Measurements from ENCODE around the gene CCDC97. TPM values are rescaled to one million over a fixed set of nuclear protein-coding genes. Genes with fewer than 3 reads are reported as not detected.
A peak's percentile ranks its signal among the peaks of the same experiment; 100 is the strongest.

CCDC97 gene
- total RNA-seq, 4 donors from 2014 or later, result 12.9 to 21.3 (median 15.0) TPM

DNA sequence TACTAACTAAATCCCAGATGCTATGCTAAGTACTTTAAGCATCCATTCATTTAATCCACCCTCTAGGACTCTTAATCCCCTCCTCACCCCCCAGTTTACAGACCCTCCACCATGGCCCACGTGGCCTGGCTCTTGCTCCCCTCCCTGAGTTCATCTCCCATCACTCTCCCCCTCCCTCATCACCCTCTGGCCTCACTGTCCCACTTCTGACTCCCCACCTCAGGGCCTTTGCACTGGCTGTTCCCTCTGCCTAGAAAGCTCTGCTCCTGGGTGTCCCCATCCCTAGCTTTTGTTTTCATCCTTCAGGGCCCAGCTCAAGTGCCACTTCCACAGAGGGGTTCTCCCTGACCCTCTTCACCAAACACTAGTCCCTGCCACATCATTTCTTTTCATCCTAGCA, 49.8 kb downstream of the CCDC97 start:
- no peak overlapping the region for H3K4me3 ChIP-seq
- WGBS, 2 donors, result 88 to 97% methylated on average over 1 of the region's 1 CpG

DNA sequence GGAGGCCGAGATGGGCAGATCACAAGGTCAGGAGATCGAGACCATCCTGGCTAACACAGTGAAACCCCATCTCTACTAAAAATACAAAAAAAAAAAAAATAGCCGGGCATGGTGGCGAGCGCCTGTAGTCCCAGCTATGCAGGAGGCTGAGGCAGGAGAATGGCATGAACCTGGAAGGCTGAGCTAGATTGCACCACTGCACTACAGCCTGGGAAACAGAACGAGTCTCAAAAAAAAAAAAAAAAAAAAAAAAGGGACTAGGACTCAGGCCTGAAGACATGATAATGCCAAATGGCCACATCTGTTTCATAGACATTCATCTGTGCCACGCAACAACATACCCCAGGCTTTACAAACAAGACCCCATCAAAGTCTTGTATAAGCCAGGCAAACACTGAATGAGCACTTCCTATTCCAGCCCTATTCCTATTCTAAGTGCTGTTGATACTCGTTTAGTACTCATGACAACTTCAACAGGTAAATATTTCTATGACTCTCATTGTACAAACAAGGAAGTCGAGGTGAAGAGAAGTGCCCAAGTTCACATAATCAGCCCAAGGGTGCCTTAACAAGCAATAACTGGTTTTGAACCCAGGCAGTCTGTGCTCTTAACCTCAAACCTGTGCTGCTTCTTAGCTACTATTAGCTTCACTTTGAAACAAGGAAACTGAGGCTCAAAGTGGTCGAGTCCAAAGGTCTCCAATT, 52.3 kb downstream of the CCDC97 start:
- H3K4me3 ChIP-seq, result no peak overlapping the region
- peaks cover 0 to 21% (median 9%) of the 10 kb centered on the region in 4 donors for H3K4me1 ChIP-seq
- no peaks in the 10 kb centered on the region for H3K27me3 ChIP-seq
- no peaks in the 10 kb centered on the region for H3K9me3 ChIP-seq
- WGBS, 2 donors, result 87 to 92% methylated on average over 10 of the region's 10 CpGs
- no peaks in the 10 kb centered on the region for H3K36me3 ChIP-seq
- DNase-seq (ENCODE audit: low spot score in 2 of 2), result no peak
- TF ChIP-seq POLR2A (IDR thresholded peaks at IDR 0.05) (no peak), EP300 (IDR thresholded peaks at IDR 0.05) (no peak)
- TF ChIP-seq, protein P1, sequence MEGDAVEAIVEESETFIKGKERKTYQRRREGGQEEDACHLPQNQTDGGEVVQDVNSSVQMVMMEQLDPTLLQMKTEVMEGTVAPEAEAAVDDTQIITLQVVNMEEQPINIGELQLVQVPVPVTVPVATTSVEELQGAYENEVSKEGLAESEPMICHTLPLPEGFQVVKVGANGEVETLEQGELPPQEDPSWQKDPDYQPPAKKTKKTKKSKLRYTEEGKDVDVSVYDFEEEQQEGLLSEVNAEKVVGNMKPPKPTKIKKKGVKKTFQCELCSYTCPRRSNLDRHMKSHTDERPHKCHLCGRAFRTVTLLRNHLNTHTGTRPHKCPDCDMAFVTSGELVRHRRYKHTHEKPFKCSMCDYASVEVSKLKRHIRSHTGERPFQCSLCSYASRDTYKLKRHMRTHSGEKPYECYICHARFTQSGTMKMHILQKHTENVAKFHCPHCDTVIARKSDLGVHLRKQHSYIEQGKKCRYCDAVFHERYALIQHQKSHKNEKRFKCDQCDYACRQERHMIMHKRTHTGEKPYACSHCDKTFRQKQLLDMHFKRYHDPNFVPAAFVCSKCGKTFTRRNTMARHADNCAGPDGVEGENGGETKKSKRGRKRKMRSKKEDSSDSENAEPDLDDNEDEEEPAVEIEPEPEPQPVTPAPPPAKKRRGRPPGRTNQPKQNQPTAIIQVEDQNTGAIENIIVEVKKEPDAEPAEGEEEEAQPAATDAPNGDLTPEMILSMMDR (IDR thresholded peaks at IDR 0.05), result no peak
- no peak overlapping the region for H3K27ac ChIP-seq

More for the DNA sequence above, 49.8 kb downstream of the CCDC97 start:
- no peak for DNase-seq (ENCODE audit: low spot score in 2 of 2)
- TF ChIP-seq EP300 (IDR thresholded peaks at IDR 0.05) (no peak), POLR2A (IDR thresholded peaks at IDR 0.05) (no peak)
- TF ChIP-seq, protein P1 (IDR thresholded peaks at IDR 0.05), result no peak
- Histone ChIP-seq H3K4me1 (peaks cover 0 to 14% (median 6%) of the 10 kb centered on the region in 4 donors), H3K27me3 (no peaks in the 10 kb centered on the region), H3K27ac (no peak overlapping the region), H3K9me3 (no peaks in the 10 kb centered on the region), H3K36me3 (no peaks in the 10 kb centered on the region)

DNA sequence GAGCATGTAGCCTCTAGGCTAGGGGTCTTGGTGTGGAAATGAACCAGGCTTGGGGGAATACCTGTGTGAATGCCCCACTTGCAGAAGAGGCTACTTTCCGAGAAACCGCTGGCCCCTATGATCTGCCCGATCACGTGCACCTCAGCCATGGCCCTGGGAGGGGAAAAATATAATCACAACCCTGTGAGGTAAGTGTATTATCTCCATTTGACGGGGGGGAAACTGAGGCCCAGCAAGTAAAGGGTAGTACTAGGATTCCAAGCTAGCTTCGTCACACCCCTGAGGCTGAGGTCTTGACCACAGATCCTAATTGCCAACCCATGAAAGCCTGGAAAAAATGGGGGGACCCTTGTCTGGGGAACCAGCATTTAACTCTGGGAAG, 53.4 kb downstream of the CCDC97 start:
- H3K4me3 ChIP-seq, result peak overlapping the region; percentile 53 to 87 (median 86)
- DNase-seq (ENCODE audit: low spot score in 2 of 2), result no peak
- 44 to 54% methylated on average over 6 of the region's 6 CpGs for WGBS, 2 donors
- no peaks in the 10 kb centered on the region for H3K9me3 ChIP-seq
- H3K36me3 ChIP-seq, result no peaks in the 10 kb centered on the region
- H3K27me3 ChIP-seq, result no peaks in the 10 kb centered on the region
- TF ChIP-seq POLR2A (IDR thresholded peaks at IDR 0.05), result no peak
- TF ChIP-seq EP300 (IDR thresholded peaks at IDR 0.05), result no peak
- TF ChIP-seq, protein P1 (IDR thresholded peaks at IDR 0.05), result no peak
- H3K27ac ChIP-seq, result peak overlapping the region; percentile 95 to 100 (median 98)
- peaks cover 0 to 21% (median 9%) of the 10 kb centered on the region in 4 donors for H3K4me1 ChIP-seq

DNA sequence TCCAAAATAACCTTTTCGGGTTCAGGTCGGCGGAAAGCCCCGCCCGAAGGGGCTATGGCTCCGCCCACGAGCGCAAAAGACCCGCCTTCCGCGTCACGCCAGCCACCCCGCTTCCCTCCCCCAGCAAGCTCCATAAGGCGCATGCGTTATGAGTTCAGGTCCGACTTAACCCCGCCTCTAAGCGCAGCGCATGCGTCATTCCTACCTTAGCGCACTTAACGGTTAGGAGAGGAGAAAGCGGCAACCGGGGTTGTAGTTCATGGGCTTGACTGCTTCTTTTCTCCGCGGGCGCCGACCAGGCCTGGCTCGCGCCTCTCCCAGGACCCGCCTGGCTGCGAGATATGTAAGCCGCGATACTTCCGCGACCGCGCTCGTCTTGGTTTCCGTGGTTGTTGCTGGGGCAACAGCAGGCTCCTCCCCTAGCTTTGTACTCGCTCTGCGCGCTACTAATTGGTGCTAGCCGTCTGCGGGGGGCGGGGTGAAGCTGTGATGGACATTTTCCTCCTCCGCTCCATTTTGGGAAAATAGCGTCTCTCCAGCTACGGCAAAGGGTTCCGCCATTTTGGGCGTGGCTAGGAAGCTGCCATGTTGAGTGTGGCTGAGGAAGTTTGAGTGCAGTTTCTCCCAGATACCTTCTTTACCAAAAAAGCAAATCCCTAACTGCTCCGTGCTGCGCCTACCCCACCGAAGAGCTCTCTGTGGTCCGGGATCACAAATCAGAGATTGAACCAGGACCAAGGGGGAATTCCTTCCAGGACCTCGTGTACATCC, 54.0 kb downstream of the CCDC97 start, which contains the start of gene B9D2:
Gene B9D2 (minus strand): TSS at position 397 of the 771 bp plus-strand sequence. CDS start 630 bp downstream, outside the sequence.
- no peaks in the 10 kb centered on the region for H3K27me3 ChIP-seq
- H3K9me3 ChIP-seq, result no peaks in the 10 kb centered on the region
- no peaks in the 10 kb centered on the region for H3K36me3 ChIP-seq
- peak within 1 kb of the TSS; percentile 53 to 87 (median 86) for H3K4me3 ChIP-seq
- TF ChIP-seq, protein P1 (IDR thresholded peaks at IDR 0.05), result no peak
- TF ChIP-seq EP300 (IDR thresholded peaks at IDR 0.05) (peak; percentile 94 to 99), POLR2A (IDR thresholded peaks at IDR 0.05) (peak; percentile 42 to 84)
- DNase-seq (ENCODE audit: low spot score in 2 of 2), result peak; percentile 97 to 98
- 1 to 2% methylated on average over 50 to 53 of the region's 56 CpGs for WGBS, 2 donors
- H3K27ac ChIP-seq, result peak within 1 kb of the TSS; percentile 95 to 100 (median 98)
- peaks cover 0 to 21% (median 9%) of the 10 kb centered on the region in 4 donors for H3K4me1 ChIP-seq

All from tibial nerve (tissue), 4 donors.